Esophagus muscularis mucosa (tissue), 4 donors: ENCODE measurements around the gene HNRNPH1.
"Not testable (repeated sequence)": the region's sequence is repeated elsewhere in the genome, so short reads cannot be mapped to it uniquely, and the experiment has no call there.

Experiments
- EP300 ChIP-seq: sonication (generic); formaldehyde crosslinking; IDR thresholded peaks from one replicate; pipeline ENCODE4 v1.6.1; 2017; ENCODE audit warnings: antibody characterized with exemption
- POLR2A ChIP-seq: fragments of 450-650 bp; IDR thresholded peaks from one replicate; pipeline ENCODE4 v1.6.1; 2017; ENCODE audit warnings: antibody characterized with exemption, moderate library complexity, mild to moderate bottlenecking, low read depth
- POLR2AphosphoS5 ChIP-seq, 2 donors: sonication (generic); formaldehyde crosslinking; IDR thresholded peaks; one replicate each; pipeline ENCODE4 v1.6.1; 2017; ENCODE audit warnings: antibody characterized with exemption in 2 of 2
- TF ChIP-seq, protein P1 (sequence below), 3 experiments: fragments of 200-600 bp in 2 of 3; fragments of 450-650 bp in 1 of 3; sonication (generic) in 2 of 3; IDR thresholded peaks; one replicate each; pipeline ENCODE4 v1.5.1; 2017 to 2019; ENCODE audit warnings: antibody characterized with exemption in 3 of 3, mild to moderate bottlenecking in 2 of 3, moderate library complexity in 1 of 3

DNA sequence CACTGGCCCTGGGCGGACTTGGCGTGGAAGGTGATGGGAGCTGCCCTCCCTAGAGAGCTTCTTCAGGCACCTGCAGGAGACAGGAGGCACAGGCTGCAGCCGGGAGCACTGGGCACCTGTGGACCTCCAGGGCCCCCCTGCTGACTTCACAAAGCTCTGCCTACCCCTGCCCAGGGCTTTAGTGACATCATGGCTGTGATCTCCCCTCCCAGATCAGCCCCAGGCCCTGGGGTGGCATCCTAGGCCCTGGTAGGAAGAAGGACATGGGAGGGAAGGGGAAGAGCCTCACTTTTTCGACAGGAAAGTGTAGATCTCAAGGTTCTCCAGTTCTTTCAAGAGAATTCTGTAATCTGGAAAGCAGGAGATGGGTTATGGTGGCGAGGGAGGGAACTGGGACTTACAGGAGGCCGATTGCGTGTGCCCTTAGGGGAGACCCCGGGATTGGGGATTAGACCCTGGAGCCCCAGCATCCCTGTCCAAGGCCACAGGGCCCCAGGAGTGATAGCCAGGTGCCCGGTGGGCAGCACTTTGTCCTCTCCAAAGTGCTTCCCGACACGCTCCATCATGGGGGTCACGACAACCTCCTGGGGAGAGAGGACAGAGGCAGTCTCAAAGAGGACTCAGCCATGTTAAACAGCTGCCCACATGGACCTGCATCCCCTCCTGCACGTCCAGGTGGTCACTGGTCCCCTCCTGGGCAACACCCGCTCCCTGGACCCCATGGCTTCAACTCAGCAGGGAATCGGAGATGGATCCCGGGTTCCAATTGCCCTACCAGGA is 19.9 kb upstream of the HNRNPH1 start:
- TF ChIP-seq, protein P1, sequence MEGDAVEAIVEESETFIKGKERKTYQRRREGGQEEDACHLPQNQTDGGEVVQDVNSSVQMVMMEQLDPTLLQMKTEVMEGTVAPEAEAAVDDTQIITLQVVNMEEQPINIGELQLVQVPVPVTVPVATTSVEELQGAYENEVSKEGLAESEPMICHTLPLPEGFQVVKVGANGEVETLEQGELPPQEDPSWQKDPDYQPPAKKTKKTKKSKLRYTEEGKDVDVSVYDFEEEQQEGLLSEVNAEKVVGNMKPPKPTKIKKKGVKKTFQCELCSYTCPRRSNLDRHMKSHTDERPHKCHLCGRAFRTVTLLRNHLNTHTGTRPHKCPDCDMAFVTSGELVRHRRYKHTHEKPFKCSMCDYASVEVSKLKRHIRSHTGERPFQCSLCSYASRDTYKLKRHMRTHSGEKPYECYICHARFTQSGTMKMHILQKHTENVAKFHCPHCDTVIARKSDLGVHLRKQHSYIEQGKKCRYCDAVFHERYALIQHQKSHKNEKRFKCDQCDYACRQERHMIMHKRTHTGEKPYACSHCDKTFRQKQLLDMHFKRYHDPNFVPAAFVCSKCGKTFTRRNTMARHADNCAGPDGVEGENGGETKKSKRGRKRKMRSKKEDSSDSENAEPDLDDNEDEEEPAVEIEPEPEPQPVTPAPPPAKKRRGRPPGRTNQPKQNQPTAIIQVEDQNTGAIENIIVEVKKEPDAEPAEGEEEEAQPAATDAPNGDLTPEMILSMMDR (IDR thresholded peaks at IDR 0.05) = not testable (repeated sequence)
- TF ChIP-seq POLR2A; EP300; POLR2AphosphoS5 (IDR thresholded peaks at IDR 0.05): not testable (repeated sequence)
